Spleen (tissue), 7 donors: ENCODE measurements around the gene IBA57.

Experiments
- POLR2AphosphoS5 ChIP-seq, 3 donors: sonication (generic); formaldehyde crosslinking; IDR thresholded peaks; one replicate each; pipeline ENCODE4 v1.5.1; 2017; ENCODE audit warnings: antibody characterized with exemption in 3 of 3
- TF ChIP-seq, protein P1 (sequence below), 11 experiments: fragments of 200-600 bp in 7 of 11; fragments of 450-650 bp in 4 of 11; sonication (generic) in 4 of 11; IDR thresholded peaks in 8 of 11; conservative IDR thresholded peaks in 3 of 11; 1 replicate in 7 of 11; 2 replicates in 4 of 11; pipeline versions ENCODE4 v1.4.0 to v1.8.0; 2016 to 2021; ENCODE audit warnings: antibody characterized with exemption in 11 of 11, inconsistent platforms in 4 of 11, mild to moderate bottlenecking in 1 of 11
- donor health status: DM: no; HTN: no; CAD: no; lungs with moderate emphysema.
- donor health status: DM: no; HTN: no; CAD: no.
- donor health status: DM: no; HTN: no; CAD: no.

DNA sequence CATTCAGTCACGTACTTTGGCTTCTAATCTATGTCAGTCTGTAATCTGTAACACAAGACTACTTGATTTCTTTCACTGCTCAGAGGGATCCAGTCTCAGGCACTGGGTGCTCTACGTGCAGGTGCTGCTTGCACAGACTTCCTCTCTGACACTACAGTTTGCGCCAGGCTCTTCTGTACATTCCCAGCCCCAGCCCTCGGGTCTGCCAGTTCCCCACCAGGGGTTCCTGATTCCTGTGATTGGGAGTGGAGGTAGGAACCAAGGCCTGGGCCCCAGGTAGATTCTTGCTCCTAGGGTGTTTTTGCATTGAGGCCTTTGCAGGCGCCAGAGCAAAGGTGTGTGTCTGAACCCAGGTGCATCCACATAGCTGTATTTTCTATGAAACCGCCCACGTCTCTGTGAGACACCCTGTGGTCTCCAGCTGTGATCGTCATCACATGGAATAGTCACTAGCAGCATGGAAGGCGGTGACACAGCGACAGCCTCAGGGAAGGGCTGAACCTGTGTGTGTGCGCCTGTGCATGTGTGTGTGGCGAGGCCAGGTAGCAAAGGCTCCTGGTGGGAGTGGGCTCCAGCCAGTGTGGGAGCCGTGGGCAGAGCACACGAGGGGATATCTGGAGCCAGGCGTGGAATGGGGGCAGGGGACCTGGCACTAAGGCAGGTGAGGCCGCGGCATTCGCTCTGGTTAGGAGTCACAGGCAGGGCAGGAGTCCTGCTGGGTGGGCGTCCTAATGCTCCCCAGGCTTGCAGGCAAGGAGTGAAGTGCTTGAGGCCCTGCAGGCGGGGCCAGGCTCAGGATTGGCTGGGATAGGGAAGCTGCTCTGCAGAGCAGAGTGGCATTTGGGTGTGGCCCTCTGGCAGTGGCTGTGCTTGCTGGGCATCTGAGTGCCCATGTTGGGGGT lies 10.7 kb upstream of the IBA57 start:
- TF ChIP-seq, protein P1, sequence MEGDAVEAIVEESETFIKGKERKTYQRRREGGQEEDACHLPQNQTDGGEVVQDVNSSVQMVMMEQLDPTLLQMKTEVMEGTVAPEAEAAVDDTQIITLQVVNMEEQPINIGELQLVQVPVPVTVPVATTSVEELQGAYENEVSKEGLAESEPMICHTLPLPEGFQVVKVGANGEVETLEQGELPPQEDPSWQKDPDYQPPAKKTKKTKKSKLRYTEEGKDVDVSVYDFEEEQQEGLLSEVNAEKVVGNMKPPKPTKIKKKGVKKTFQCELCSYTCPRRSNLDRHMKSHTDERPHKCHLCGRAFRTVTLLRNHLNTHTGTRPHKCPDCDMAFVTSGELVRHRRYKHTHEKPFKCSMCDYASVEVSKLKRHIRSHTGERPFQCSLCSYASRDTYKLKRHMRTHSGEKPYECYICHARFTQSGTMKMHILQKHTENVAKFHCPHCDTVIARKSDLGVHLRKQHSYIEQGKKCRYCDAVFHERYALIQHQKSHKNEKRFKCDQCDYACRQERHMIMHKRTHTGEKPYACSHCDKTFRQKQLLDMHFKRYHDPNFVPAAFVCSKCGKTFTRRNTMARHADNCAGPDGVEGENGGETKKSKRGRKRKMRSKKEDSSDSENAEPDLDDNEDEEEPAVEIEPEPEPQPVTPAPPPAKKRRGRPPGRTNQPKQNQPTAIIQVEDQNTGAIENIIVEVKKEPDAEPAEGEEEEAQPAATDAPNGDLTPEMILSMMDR (IDR thresholded peaks at IDR 0.05 in 8 of 11, conservative IDR thresholded peaks at IDR 0.05 in 3 of 11) = no peak
- no peak for TF ChIP-seq POLR2AphosphoS5 (IDR thresholded peaks at IDR 0.05)
